LNCAP (cell line): ENCODE data around the gene ATP11C.

Experiments used
- CTCF ChIP-seq: fragments of 450-650 bp; IDR thresholded peaks from 2 replicates; pipeline ENCODE4 v1.5.1; 2017; ENCODE audit warnings: mild to moderate bottlenecking

Gene ATP11C

GRCh38 chrX:139932073-139932900, 566 bp downstream of the ATP11C start:
- no peak for TF ChIP-seq CTCF

- TF ChIP-seq CTCF: no peak
Observed at GRCh38 chrX:139931646-139932072, 1.2 kb downstream of the ATP11C start.

DNA sequence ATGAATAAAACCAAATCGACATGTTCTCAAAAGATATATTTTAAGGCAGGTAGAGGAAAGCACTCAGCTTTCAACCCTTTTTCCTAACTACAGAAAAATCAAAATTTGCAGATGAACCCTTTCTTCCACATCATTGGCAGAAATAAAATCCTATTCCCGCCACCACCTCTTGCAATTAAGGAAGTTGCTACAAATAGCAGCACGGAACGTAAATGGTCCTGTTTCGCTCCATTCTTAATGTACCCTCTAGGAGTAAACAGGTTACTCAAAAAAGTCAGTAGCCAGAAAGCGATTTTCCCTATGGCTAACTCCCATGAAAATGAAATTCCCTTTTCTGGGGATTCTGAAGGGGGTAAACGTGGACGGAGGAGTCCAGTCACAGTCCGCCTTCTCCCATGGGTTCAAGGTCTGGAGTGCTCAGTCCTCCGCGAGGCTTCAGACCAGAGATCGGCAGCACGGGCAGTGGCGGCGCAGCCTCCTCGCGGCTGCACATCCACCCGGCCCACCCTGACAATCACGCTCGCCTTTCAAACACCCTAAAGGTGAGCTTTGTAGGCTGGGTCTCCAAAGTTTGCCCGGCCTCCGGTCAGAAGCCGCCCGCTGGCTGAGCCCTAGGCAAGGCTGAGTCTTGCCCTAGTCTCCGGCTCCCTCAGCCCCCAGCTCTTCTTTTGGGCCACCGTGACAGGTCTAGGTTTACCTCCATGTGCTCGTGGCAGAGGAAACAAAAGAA, 1.8 kb downstream of the ATP11C start:
- TF ChIP-seq CTCF: no peak

DNA sequence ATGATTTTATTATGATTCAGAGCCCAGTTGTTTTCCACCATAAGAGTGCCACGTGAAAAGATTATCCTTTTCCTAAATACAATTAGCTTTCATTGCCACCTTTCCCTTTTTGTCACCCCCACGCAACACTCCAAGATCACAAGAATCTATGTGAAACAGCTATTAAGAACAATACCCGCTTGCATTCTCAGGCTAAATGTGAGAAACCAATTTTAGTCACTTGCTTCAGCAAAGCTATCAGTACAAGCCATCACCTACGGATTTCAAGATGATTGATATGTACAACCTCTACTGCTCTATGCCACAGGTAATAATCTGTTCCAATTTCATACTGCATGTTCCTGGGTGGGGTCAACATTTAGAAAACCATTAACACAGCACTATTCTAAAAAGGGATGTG, 2.5 kb downstream of the ATP11C start:
- TF ChIP-seq CTCF: no peak

DNA sequence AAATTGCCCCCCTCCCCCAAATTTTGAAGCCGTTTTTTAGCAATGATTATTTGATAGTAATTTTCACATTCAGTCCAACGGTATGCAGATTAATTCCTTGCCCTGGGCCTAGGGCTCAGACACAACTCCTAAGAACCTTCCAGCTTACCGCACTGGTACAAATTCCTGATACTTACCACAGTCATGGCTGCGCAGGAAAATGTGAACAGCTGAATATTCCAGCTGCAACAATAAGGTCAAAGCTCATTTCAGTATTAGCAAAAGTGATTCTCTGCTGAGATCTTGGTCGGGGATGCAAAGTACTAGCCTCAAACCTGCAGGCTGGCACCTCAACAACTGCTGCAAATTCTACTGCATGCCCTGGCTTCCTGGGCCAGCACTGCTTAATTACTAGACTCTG, 3.0 kb downstream of the ATP11C start:
- TF ChIP-seq CTCF: no peak

GRCh38 chrX:139924696-139925095, 8.2 kb downstream of the ATP11C start:
- TF ChIP-seq CTCF: no peak

GRCh38 chrX:139924069-139924695, 8.7 kb downstream of the ATP11C start:
- no peak for TF ChIP-seq CTCF
